ENCODE measurements around the gene PHC3. TPM values are rescaled to one million over a fixed set of nuclear protein-coding genes. Genes with fewer than 3 reads are reported as not detected.

Gene PHC3
- total RNA-seq, 3 donors from 2014 or later (not counting 1 experiment from before 2014, with no cell fraction given): 121 to 130 (median 125) TPM

- peaks cover 7 to 10% of the 10 kb centered on the region in 2 donors for H3K4me1 Mint-ChIP-seq
- no peaks in the 10 kb centered on the region for H3K27me3 Mint-ChIP-seq (ENCODE audit: low read depth in 2 of 2)
- TF ChIP-seq, protein P1, sequence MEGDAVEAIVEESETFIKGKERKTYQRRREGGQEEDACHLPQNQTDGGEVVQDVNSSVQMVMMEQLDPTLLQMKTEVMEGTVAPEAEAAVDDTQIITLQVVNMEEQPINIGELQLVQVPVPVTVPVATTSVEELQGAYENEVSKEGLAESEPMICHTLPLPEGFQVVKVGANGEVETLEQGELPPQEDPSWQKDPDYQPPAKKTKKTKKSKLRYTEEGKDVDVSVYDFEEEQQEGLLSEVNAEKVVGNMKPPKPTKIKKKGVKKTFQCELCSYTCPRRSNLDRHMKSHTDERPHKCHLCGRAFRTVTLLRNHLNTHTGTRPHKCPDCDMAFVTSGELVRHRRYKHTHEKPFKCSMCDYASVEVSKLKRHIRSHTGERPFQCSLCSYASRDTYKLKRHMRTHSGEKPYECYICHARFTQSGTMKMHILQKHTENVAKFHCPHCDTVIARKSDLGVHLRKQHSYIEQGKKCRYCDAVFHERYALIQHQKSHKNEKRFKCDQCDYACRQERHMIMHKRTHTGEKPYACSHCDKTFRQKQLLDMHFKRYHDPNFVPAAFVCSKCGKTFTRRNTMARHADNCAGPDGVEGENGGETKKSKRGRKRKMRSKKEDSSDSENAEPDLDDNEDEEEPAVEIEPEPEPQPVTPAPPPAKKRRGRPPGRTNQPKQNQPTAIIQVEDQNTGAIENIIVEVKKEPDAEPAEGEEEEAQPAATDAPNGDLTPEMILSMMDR (IDR thresholded peaks at IDR 0.05): no peak
- H3K4me3 Mint-ChIP-seq: no peak overlapping the region
- intact Hi-C loops (cut with micrococcal nuclease): no loop called here
- H3K27me3 ChIP-seq (ENCODE audit: control insufficient read depth, insufficient read depth, low read length): no peaks in the 10 kb centered on the region
- no peak overlapping the region for H3K27ac Mint-ChIP-seq
- no peak for ATAC-seq
- H3K36me3 ChIP-seq (ENCODE audit: control insufficient read depth, insufficient read depth, low read length): no peaks in the 10 kb centered on the region
- no peak overlapping the region for H3K4me3 ChIP-seq (ENCODE audit: low read length)
- H3K9me3 Mint-ChIP-seq: no peaks in the 10 kb centered on the region
- H3K9me3 ChIP-seq (ENCODE audit: control insufficient read depth, insufficient read depth, low read length): no peaks in the 10 kb centered on the region
- no peak for DNase-seq
- peaks cover 4% of the 10 kb centered on the region for H3K4me1 ChIP-seq (ENCODE audit: control insufficient read depth, insufficient read depth, low read length)
- H3K36me3 Mint-ChIP-seq: no peaks in the 10 kb centered on the region
- WGBS (ENCODE audit: insufficient coverage): 98% methylated on average over 20 of the region's 20 CpGs
- H3K27ac ChIP-seq (ENCODE audit: low read length): no peak overlapping the region
Measured at GRCh38 chr3:170062068-170062467, 119.5 kb downstream of the PHC3 start.

DNA sequence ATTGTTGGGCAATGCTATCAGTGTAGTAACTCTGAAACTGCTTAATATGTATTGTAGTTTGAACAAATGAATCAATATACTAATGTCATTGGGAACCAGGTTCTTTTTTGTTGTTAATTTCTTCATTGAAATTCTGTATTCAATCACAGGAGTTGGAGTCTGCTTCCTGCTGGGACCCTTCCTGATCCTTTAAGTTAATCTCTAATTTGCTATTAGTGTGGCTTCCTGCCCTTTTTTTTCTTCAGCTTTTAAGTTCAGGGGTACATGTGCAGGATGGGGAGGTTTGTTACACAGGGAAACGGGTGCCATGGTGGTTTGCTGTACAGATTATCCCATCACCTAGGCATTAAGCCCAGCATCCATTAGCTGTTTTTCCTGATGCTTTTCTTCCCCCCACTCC is 122.1 kb downstream of the PHC3 start:
- no peak overlapping the region for H3K27ac Mint-ChIP-seq
- TF ChIP-seq, protein P1 (IDR thresholded peaks at IDR 0.05): no peak
- H3K36me3 Mint-ChIP-seq: no peaks in the 10 kb centered on the region
- Histone ChIP-seq H3K27me3 (ENCODE audit: control insufficient read depth, insufficient read depth, low read length) (no peaks in the 10 kb centered on the region), H3K4me3 (ENCODE audit: low read length) (no peak overlapping the region), H3K27ac (ENCODE audit: low read length) (no peak overlapping the region), H3K36me3 (ENCODE audit: control insufficient read depth, insufficient read depth, low read length) (no peaks in the 10 kb centered on the region), H3K9me3 (ENCODE audit: control insufficient read depth, insufficient read depth, low read length) (no peaks in the 10 kb centered on the region), H3K4me1 (ENCODE audit: control insufficient read depth, insufficient read depth, low read length) (peaks cover 4% of the 10 kb centered on the region)
- intact Hi-C loops (cut with micrococcal nuclease): no loop called here
- WGBS (ENCODE audit: insufficient coverage): no CpG with 5 or more reads among the region's 1 CpG
- H3K4me1 Mint-ChIP-seq: peaks cover 7 to 10% of the 10 kb centered on the region in 2 donors
- H3K9me3 Mint-ChIP-seq: no peaks in the 10 kb centered on the region
- ATAC-seq: no peak
- H3K4me3 Mint-ChIP-seq: no peak overlapping the region
- H3K27me3 Mint-ChIP-seq (ENCODE audit: low read depth in 2 of 2): no peaks in the 10 kb centered on the region
- DNase-seq: no peak

DNA sequence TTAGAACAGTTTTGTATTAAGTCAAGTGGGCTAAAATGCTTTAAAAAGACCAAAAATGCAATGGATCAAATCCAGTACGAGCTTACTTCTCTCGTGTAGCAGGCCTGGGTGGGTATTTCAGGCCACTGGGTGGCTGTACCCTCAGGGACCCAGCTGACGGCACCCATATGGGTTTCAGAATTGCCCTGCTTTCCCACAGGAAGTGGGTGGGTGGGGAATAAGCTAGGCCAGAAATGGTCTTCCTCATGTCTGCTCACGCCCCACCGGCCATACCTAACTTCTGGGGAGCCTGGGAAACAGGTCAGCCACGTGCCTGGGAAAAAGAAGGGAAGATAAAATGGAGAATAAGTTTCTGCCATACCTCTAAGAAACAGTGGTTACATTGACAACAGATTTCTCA is 123.4 kb downstream of the PHC3 start:
- H3K9me3 ChIP-seq (ENCODE audit: control insufficient read depth, insufficient read depth, low read length): no peaks in the 10 kb centered on the region
- ATAC-seq: no peak
- peaks cover 7 to 10% of the 10 kb centered on the region in 2 donors for H3K4me1 Mint-ChIP-seq
- no peaks in the 10 kb centered on the region for H3K27me3 ChIP-seq (ENCODE audit: control insufficient read depth, insufficient read depth, low read length)
- H3K36me3 ChIP-seq (ENCODE audit: control insufficient read depth, insufficient read depth, low read length): no peaks in the 10 kb centered on the region
- H3K36me3 Mint-ChIP-seq: no peaks in the 10 kb centered on the region
- H3K27me3 Mint-ChIP-seq (ENCODE audit: low read depth in 2 of 2): no peaks in the 10 kb centered on the region
- intact Hi-C loops (cut with micrococcal nuclease): no loop called here
- 42% methylated on average over 5 of the region's 6 CpGs for WGBS (ENCODE audit: insufficient coverage)
- no peaks in the 10 kb centered on the region for H3K9me3 Mint-ChIP-seq
- no peak overlapping the region for H3K27ac Mint-ChIP-seq
- no peak for DNase-seq
- TF ChIP-seq, protein P1 (IDR thresholded peaks at IDR 0.05): no peak
- H3K27ac ChIP-seq (ENCODE audit: low read length): no peak overlapping the region
- no peak overlapping the region for H3K4me3 ChIP-seq (ENCODE audit: low read length)
- H3K4me1 ChIP-seq (ENCODE audit: control insufficient read depth, insufficient read depth, low read length): peaks cover 4% of the 10 kb centered on the region
- no peak overlapping the region for H3K4me3 Mint-ChIP-seq

- Mint-ChIP-seq H3K4me1 (peaks cover 7 to 10% of the 10 kb centered on the region in 2 donors), H3K27me3 (ENCODE audit: low read depth in 2 of 2) (no peaks in the 10 kb centered on the region), H3K4me3 (no peak overlapping the region), H3K36me3 (no peaks in the 10 kb centered on the region), H3K27ac (no peak overlapping the region), H3K9me3 (no peaks in the 10 kb centered on the region)
- H3K4me1 ChIP-seq (ENCODE audit: control insufficient read depth, insufficient read depth, low read length): peaks cover 4% of the 10 kb centered on the region
- ATAC-seq (no peak), DNase-seq (no peak)
- H3K4me3 ChIP-seq (ENCODE audit: low read length): no peak overlapping the region
- 95% methylated on average over 3 of the region's 3 CpGs for WGBS (ENCODE audit: insufficient coverage)
- no peaks in the 10 kb centered on the region for H3K9me3 ChIP-seq (ENCODE audit: control insufficient read depth, insufficient read depth, low read length)
- TF ChIP-seq, protein P1 (IDR thresholded peaks at IDR 0.05): no peak
- H3K36me3 ChIP-seq (ENCODE audit: control insufficient read depth, insufficient read depth, low read length): no peaks in the 10 kb centered on the region
- intact Hi-C loops (cut with micrococcal nuclease): no loop called here
- no peak overlapping the region for H3K27ac ChIP-seq (ENCODE audit: low read length)
- no peaks in the 10 kb centered on the region for H3K27me3 ChIP-seq (ENCODE audit: control insufficient read depth, insufficient read depth, low read length)
Measured at GRCh38 chr3:170057550-170057949, 124.0 kb downstream of the PHC3 start.

Data from natural killer cell (primary cell).